OCI-LY7 (cell line): ENCODE measurements around the gene ZBTB40.

Source experiments
- CTCF ChIP-seq: fragments of 200-600 bp; sonication (generic); conservative IDR thresholded peaks from 2 replicates; pipeline ENCODE4 v1.5.1; 2014; ENCODE audit warnings: mild to moderate bottlenecking, antibody characterized with exemption, low read length, moderate library complexity, mixed read lengths
- EZH2phosphoT487 ChIP-seq: fragments of 200-600 bp; sonication (generic); IDR thresholded peaks from 2 replicates; pipeline ENCODE4 v1.6.1; 2018; ENCODE audit warnings: low read depth, borderline replicate concordance, mild to moderate bottlenecking, mixed run types, antibody characterized with exemption, low read length, moderate library complexity, mixed read lengths

- TF ChIP-seq CTCF = no peak
- TF ChIP-seq EZH2phosphoT487 = no peak
Measured at GRCh38 chr1:22503721-22504410, 52.2 kb downstream of the ZBTB40 start.
